Neural progenitor cell (in vitro differentiated cells): Measurements from ENCODE around the gene BLOC1S3. TPM values are rescaled to one million over a fixed set of nuclear protein-coding genes. Genes with fewer than 3 reads are reported as not detected.

Experiments
- DNase-seq: peaks from one replicate; pipeline ENCODE4 v3.0.0-alpha.2; 2016; ENCODE audit warnings: low spot score
- H2AFZ ChIP-seq: fragments of 200-600 bp; sonication (generic); replicated peaks from 2 replicates; pipeline ENCODE4 v1.6.1; 2016; ENCODE audit warnings: antibody characterized with exemption
- H3F3A ChIP-seq: fragments of 200-600 bp; sonication (generic); 2 replicates; pipeline ENCODE4 v1.6.1; 2016; ENCODE audit warnings: antibody characterized with exemption, low read depth
- H3K27ac ChIP-seq: fragments of 200-600 bp; sonication (generic); 2 replicates; pipeline ENCODE4 v1.5.1; 2016; ENCODE audit warnings: mild to moderate bottlenecking
- H3K27me3 ChIP-seq: fragments of 200-600 bp; sonication (generic); 2 replicates; pipeline ENCODE4 v1.6.1; 2016; ENCODE audit warnings: mild to moderate bottlenecking, moderate library complexity
- H3K36me3 ChIP-seq: fragments of 200-600 bp; sonication (generic); 2 replicates; pipeline ENCODE4 v1.5.1; 2016
- H3K4me1 ChIP-seq: fragments of 200-600 bp; sonication (generic); 2 replicates; pipeline ENCODE4 v1.6.1; 2016; ENCODE audit warnings: mixed run types
- H3K4me2 ChIP-seq: fragments of 200-600 bp; sonication (generic); 2 replicates; pipeline ENCODE4 v1.6.1; 2016
- H3K4me3 ChIP-seq: fragments of 200-600 bp; sonication (generic); 2 replicates; pipeline ENCODE4 v1.5.1; 2016
- H3K79me2 ChIP-seq: fragments of 200-600 bp; sonication (generic); 2 replicates; pipeline ENCODE4 v1.6.1; 2016; ENCODE audit warnings: low read depth
- H3K9ac ChIP-seq: fragments of 200-600 bp; sonication (generic); 2 replicates; pipeline ENCODE4 v1.6.1; 2016
- H3K9me3 ChIP-seq: fragments of 200-600 bp; sonication (generic); 2 replicates; pipeline ENCODE4 v1.5.1; 2016; ENCODE audit warnings: low read depth
- H4K20me1 ChIP-seq: fragments of 200-600 bp; sonication (generic); 2 replicates; pipeline ENCODE4 v1.6.1; 2016; ENCODE audit warnings: low read depth
- H3K27ac Mint-ChIP-seq: 3 replicates; pipeline ENCODE4 v1.8.0; 2021; ENCODE audit warnings: mixed read lengths
- H3K27me3 Mint-ChIP-seq: 2 replicates; pipeline ENCODE4 v1.8.0; 2022; ENCODE audit warnings: low read depth, mild to moderate bottlenecking, inconsistent platforms, moderate library complexity, mixed read lengths; ENCODE audit not compliant: insufficient read depth
- H3K36me3 Mint-ChIP-seq: 3 replicates; pipeline ENCODE4 v1.8.0; 2021; ENCODE audit warnings: mixed read lengths
- H3K4me1 Mint-ChIP-seq: 3 replicates; pipeline ENCODE4 v1.8.0; 2021; ENCODE audit warnings: mixed read lengths
- H3K4me3 Mint-ChIP-seq: 3 replicates; pipeline ENCODE4 v1.8.0; 2021; ENCODE audit warnings: mild to moderate bottlenecking, moderate library complexity, mixed read lengths
- H3K9me3 Mint-ChIP-seq: 3 replicates; pipeline ENCODE4 v1.8.0; 2020; ENCODE audit warnings: mixed read lengths
- EZH2 ChIP-seq: fragments of 200-600 bp; sonication (generic); IDR thresholded peaks from 2 replicates; pipeline ENCODE4 v1.6.1; 2017; ENCODE audit warnings: antibody characterized with exemption, mild to moderate bottlenecking, moderate library complexity
- EZH2phosphoT487 ChIP-seq: fragments of 200-600 bp; sonication (generic); IDR thresholded peaks from 2 replicates; pipeline ENCODE4 v1.6.1; 2017; ENCODE audit warnings: antibody characterized with exemption
- total RNA-seq: library from RNA; depleted of rRNA; stranded (reverse); fragments of >200 nt; gene quantifications from 2 replicates; pipeline ENCODE4 v1.2.3, GENCODE V29; 2015; ENCODE audit warnings: low replicate concordance
- TF ChIP-seq, protein P1 (sequence below): fragments of 200-600 bp; sonication (generic); IDR thresholded peaks from 2 replicates; pipeline ENCODE4 v1.5.1; 2017; ENCODE audit warnings: antibody characterized with exemption, mild to moderate bottlenecking

The BLOC1S3 gene
- total RNA-seq, 1 donor from 2014 or later: 2.0 TPM

DNA sequence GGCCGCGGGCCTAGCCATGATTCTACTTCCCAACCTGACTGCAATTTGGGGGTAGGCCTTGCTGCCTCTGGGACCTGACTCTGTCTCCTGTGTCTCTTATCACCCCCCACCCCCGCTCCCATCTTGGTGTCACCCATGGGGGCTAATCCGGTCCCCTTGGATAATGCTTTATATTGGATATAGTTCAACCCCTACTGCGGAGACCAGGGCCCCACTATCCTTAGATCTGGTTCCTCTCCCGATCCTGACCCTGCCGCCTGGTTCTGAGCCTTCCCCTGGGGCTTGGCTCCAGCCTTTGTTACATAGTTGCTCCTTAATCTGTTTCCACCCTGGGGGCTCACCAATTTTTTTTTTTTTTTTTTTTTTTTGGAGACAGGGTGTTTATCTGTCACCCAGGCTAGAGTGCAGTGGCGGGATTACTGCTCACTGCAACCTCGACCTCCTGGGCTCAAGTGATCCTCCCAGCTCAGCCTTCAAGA lies 1.3 kb downstream of the BLOC1S3 start:
- H4K20me1 ChIP-seq: peaks cover 4% of the 10 kb centered on the region
- no peak for DNase-seq
- no peak overlapping the region for H3K27ac Mint-ChIP-seq
- no peaks in the 10 kb centered on the region for H3K9me3 Mint-ChIP-seq
- H3F3A ChIP-seq: peaks cover 8% of the 10 kb centered on the region
- peak overlapping the region; percentile 83 for H3K4me3 Mint-ChIP-seq
- H3K9me3 ChIP-seq: no peaks in the 10 kb centered on the region
- peaks cover 2% of the 10 kb centered on the region for H3K36me3 Mint-ChIP-seq
- peak overlapping the region; percentile 86 for H3K4me3 ChIP-seq
- peak overlapping the region; percentile 89 for H3K4me2 ChIP-seq
- peaks cover 10% of the 10 kb centered on the region for H3K4me1 ChIP-seq
- H3K27me3 ChIP-seq: peaks cover 14% of the 10 kb centered on the region
- H3K4me1 Mint-ChIP-seq: peaks cover 8% of the 10 kb centered on the region
- H3K27me3 Mint-ChIP-seq: peaks cover 4% of the 10 kb centered on the region
- H3K36me3 ChIP-seq: no peaks in the 10 kb centered on the region
- peaks cover 16% of the 10 kb centered on the region for H3K79me2 ChIP-seq
- TF ChIP-seq EZH2phosphoT487 (no peak), EZH2 (no peak)
- TF ChIP-seq, protein P1, sequence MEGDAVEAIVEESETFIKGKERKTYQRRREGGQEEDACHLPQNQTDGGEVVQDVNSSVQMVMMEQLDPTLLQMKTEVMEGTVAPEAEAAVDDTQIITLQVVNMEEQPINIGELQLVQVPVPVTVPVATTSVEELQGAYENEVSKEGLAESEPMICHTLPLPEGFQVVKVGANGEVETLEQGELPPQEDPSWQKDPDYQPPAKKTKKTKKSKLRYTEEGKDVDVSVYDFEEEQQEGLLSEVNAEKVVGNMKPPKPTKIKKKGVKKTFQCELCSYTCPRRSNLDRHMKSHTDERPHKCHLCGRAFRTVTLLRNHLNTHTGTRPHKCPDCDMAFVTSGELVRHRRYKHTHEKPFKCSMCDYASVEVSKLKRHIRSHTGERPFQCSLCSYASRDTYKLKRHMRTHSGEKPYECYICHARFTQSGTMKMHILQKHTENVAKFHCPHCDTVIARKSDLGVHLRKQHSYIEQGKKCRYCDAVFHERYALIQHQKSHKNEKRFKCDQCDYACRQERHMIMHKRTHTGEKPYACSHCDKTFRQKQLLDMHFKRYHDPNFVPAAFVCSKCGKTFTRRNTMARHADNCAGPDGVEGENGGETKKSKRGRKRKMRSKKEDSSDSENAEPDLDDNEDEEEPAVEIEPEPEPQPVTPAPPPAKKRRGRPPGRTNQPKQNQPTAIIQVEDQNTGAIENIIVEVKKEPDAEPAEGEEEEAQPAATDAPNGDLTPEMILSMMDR: no peak
- no peak overlapping the region for H2AFZ ChIP-seq
- no peak overlapping the region for H3K27ac ChIP-seq
- H3K9ac ChIP-seq: peak overlapping the region; percentile 23

DNA sequence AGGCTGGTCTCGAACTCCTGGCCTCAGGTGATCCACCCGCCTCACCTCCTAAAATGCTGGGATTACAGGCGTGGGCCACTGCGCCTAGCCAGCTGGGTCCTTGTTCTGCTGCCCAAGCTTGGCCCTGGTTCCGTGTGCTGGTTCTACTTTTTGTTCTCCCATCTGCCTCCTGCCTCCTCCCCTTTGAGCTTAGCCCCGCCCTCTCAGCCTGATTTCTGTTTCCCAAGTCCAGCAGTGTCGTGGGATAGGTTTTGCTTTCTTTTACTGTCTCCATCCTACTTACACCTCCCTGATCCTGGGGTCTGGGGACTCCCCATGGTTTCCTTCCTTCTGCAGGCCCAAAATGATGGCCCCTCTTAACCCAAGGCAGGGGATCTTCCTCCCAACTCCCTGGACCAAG lies 2.4 kb downstream of the BLOC1S3 start:
- Mint-ChIP-seq H3K27me3 (peaks cover 6% of the 10 kb centered on the region), H3K4me3 (peak overlapping the region; percentile 83), H3K27ac (no peak overlapping the region), H3K36me3 (peaks cover 2% of the 10 kb centered on the region), H3K9me3 (no peaks in the 10 kb centered on the region), H3K4me1 (peaks cover 8% of the 10 kb centered on the region)
- Histone ChIP-seq H3K27me3 (peaks cover 14% of the 10 kb centered on the region), H3K4me2 (no peak overlapping the region), H3F3A (peaks cover 8% of the 10 kb centered on the region), H3K27ac (no peak overlapping the region), H4K20me1 (peaks cover 4% of the 10 kb centered on the region), H3K36me3 (no peaks in the 10 kb centered on the region), H3K4me1 (peaks cover 10% of the 10 kb centered on the region), H3K9ac (no peak overlapping the region), H3K4me3 (no peak overlapping the region), H3K9me3 (no peaks in the 10 kb centered on the region), H3K79me2 (peaks cover 16% of the 10 kb centered on the region), H2AFZ (no peak overlapping the region)
- TF ChIP-seq EZH2 (no peak), EZH2phosphoT487 (no peak)
- TF ChIP-seq, protein P1: no peak
- no peak for DNase-seq

- TF ChIP-seq EZH2phosphoT487: no peak
- TF ChIP-seq, protein P1: no peak
- TF ChIP-seq EZH2: no peak
- peaks cover 6% of the 10 kb centered on the region for H3K27me3 Mint-ChIP-seq
- Histone ChIP-seq H3K9ac (no peak overlapping the region), H3K27ac (no peak overlapping the region), H3F3A (peaks cover 8% of the 10 kb centered on the region), H3K36me3 (no peaks in the 10 kb centered on the region), H3K79me2 (peaks cover 6% of the 10 kb centered on the region), H3K4me2 (no peak overlapping the region), H2AFZ (no peak overlapping the region), H3K27me3 (peaks cover 14% of the 10 kb centered on the region), H3K4me3 (no peak overlapping the region), H3K9me3 (no peaks in the 10 kb centered on the region), H3K4me1 (peaks cover 10% of the 10 kb centered on the region), H4K20me1 (peaks cover 4% of the 10 kb centered on the region)
- no peak overlapping the region for H3K4me3 Mint-ChIP-seq
- no peak overlapping the region for H3K27ac Mint-ChIP-seq
- DNase-seq: no peak
- peaks cover 2% of the 10 kb centered on the region for H3K36me3 Mint-ChIP-seq
- H3K9me3 Mint-ChIP-seq: no peaks in the 10 kb centered on the region
- peaks cover 5% of the 10 kb centered on the region for H3K4me1 Mint-ChIP-seq
These were observed 4.2 kb downstream of the BLOC1S3 start for GRCh38 chr19:45182758-45183157.
